DOHH2 (cell line): ENCODE measurements around the gene TENT5A.

Experiments
- EZH2phosphoT487 ChIP-seq: fragments of 200-600 bp; sonication (generic); IDR thresholded peaks from 2 replicates; pipeline ENCODE4 v1.6.1; 2017; ENCODE audit warnings: borderline replicate concordance, mild to moderate bottlenecking, antibody characterized with exemption, low read length, moderate library complexity, mixed read lengths
- TF ChIP-seq, protein P1 (sequence below): fragments of 200-600 bp; sonication (generic); IDR thresholded peaks from one replicate; pipeline ENCODE4 v1.5.1; 2014; ENCODE audit warnings: antibody characterized with exemption, mild to moderate bottlenecking, low read depth, low read length; ENCODE audit not compliant: poor library complexity, severe bottlenecking

DNA sequence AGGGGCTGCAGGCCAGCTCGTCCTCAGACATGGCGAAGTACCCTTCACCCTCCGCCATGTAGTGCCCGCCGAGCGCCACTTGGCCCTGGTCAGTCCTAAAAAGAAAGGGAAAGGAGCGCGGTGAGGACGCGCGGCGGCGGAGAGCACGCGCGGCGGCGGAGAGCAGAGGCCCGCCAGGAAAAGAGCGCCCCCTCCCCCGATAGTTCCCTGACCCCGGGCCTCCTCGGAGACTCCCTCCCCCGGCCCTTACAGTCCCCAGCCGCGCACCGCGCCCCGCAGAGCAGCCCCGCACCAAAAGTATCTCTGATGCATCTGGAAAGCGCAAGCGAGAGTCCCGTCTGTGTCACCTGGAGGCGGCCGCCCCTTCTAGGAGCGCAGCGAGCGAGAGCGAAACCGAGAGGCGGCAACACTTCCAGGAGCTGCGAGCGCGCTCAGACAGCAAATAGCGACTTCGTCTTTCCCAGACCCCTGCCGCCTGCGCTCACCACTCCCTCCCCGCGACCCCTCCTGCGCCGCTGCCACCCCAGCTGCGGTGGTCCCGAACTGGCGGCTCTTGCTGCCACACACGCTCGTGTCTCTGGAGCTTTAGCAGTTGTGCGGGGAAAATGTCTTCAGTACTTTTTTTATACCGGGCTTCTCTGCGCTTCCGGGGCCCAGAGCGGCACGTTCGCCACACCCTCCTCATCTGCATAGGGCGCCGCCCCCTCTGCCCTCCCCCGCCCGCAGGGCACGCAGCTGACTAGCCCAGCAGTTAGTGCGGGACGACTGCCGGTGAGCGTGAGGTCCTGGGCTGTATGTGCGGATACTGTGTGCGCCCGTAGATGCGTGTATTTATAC, at the start of gene TENT5A:
- TF ChIP-seq, protein P1, sequence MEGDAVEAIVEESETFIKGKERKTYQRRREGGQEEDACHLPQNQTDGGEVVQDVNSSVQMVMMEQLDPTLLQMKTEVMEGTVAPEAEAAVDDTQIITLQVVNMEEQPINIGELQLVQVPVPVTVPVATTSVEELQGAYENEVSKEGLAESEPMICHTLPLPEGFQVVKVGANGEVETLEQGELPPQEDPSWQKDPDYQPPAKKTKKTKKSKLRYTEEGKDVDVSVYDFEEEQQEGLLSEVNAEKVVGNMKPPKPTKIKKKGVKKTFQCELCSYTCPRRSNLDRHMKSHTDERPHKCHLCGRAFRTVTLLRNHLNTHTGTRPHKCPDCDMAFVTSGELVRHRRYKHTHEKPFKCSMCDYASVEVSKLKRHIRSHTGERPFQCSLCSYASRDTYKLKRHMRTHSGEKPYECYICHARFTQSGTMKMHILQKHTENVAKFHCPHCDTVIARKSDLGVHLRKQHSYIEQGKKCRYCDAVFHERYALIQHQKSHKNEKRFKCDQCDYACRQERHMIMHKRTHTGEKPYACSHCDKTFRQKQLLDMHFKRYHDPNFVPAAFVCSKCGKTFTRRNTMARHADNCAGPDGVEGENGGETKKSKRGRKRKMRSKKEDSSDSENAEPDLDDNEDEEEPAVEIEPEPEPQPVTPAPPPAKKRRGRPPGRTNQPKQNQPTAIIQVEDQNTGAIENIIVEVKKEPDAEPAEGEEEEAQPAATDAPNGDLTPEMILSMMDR, result no peak
- no peak for TF ChIP-seq EZH2phosphoT487
